HuH-7 (cell line): ENCODE results near the gene U2AF2.

Source experiments
- DNase-seq: peaks from one replicate; pipeline ENCODE4 v3.0.0; 2011; ENCODE audit warnings: low spot score

U2AF2 gene

DNA sequence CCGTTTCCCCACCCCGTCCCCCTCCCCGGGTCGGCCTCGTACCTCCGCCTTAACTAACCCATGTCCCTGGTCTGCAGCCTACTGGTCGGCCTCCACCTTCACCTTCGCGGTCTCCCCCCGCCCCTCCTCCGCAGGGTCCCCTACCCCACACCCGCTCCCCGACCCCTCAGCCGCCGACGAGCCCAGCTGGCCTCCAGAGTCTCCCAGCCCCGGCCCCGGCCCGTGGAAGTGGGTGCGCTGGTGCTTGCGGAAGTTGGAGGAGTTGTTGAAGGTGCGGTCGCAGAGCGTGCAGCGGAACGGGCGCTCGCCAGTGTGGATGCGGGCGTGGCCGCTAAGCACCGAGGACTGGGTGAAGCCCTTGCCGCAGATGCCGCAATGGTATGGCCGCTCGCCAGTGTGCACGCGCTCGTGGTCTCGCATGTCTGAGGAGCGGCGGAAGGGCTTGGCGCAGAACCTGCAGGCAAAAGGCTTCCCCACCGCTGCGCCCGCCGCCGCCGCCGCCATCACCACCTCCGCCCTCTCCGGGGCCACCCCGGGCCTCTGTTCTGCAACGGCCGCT, 33.1 kb upstream of the U2AF2 start:
- no peak for DNase-seq

DNA sequence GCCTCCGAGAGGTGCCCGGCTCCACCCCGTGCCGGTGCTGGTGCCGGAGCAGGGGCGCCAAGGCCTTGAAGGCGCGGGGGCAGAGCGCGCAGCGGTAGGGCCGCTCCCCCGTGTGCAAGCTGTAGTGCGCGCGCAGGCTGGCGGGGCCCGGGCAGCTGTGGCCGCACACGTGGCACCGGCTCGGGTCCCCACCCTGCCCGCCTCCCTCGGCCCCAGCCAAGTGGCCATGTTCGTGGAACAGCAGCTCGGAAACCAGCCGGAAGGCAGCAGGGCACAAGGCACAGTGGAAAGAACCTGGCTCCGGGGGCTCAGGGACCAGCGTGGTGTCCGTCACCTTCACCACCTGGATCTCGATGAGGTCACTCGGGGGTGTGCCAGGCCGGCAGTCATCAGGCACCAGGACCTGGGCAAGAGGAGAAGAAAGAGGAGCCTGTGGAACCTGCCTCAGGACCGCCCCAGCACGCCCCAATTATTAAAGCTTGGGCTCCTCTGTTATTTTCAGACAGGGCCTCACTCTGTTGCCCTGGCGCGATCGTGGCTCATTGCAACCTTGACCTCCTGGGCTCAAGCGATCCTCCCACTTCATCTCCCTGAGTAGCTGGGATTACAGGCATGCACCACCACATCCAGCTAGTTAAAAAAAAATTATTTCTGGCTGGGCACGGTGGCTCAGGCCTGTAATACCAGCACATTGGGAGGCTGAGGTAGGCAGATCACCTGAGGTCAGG, 32.4 kb upstream of the U2AF2 start:
- DNase-seq: no peak

DNA sequence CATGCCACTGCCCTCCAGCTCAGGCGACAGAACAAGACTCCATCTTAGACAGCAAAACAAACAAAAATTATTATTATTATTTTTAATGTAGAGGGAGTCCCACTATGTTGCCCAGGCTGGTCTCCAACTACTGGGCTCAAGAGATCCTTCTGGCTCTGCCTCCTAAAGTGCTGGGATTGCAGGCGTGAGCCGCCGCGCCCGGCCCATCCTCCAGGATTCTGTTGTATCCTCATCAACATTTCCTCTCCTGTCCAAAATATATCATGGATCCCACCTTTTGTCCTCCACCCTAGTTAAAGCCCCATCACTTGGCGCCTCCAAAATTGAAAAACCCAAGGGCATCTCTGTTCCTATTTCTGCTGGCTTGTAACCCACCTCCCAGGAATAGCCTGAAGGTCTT, 31.7 kb upstream of the U2AF2 start:
- no peak for DNase-seq

DNA sequence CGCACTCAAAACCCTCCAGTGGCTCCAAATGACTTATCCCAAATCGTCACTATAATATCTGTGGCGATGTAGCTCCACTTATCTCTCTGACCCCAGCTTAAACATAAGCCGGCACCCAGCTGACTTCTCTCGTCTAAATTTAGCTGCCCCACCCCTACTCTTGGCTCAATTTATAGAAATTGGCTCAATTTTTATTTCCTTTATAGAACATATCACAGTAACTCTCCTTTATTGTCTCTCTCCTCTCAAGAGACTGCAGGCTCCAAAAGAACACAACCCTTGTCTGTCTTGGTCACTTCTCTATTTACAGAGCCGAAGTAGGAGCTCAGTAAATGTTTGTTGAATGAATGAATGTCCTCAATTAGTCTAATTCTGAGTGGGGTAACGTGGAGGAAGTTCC, 31.3 kb upstream of the U2AF2 start:
- DNase-seq: no peak

DNA sequence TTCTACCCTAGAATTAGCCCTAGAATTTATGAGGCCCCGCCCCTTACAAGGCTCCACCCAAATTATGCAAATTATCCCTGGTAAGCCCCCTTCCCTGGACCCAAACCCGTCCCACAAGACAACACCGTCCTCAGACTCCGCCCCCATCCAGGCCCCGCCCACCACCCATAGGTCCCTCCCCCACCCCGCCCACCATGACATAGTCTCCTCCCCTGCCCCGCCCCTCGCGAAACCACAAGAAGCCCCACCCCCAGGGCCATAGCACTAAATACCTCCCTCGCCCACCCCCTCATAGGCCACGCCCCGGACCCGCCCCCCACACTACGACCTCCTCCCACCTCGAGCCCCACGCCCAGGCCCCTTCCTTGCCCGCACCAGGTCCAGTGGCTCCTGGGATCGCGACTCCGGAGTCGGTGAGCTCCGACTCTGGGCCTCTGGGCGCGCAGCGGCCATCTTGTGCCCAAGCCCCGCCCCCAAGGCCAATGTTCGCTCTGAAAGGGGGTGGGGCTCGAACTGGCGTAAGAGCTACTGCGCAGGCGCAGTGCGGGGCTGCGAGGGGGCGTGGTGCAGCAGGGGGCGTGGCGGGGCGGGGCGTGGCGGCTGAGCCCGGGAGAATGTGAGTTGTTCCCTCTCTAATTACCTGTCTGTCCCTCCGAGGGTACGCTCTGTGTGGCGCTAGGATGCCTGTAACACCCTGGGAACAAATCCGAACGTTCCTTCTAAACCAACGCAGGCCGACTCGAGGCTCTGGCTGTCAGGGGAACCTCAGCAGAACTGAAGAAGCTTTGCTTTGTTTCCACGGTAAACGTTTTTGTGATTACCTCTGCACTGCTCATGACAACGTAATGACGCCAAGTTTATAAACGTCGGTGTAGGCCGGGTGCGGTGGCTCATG, 30.5 kb upstream of the U2AF2 start, which contains the start of gene ZNF784:
TSS of gene ZNF784 (minus strand) at position 458 of the 895 bp plus-strand sequence. CDS start at position 453, 5 bp downstream.
- DNase-seq: peak; percentile 93

DNA sequence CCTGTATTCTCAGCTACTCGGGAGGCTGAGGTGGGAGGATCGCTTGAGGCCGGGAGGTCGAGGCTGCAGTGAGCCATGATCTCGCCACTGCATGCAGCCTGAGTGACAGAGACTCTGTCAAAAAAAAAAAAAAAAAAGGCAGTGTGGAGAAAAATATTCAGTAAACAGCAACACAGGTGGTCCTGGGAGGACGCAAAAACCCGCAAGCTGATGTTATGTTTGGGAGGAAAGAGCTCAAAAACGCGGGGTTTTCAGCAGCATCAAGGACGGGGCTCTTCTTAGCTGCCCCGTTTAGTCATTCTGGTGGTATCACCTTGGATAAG, 29.9 kb upstream of the U2AF2 start:
- DNase-seq: no peak

DNA sequence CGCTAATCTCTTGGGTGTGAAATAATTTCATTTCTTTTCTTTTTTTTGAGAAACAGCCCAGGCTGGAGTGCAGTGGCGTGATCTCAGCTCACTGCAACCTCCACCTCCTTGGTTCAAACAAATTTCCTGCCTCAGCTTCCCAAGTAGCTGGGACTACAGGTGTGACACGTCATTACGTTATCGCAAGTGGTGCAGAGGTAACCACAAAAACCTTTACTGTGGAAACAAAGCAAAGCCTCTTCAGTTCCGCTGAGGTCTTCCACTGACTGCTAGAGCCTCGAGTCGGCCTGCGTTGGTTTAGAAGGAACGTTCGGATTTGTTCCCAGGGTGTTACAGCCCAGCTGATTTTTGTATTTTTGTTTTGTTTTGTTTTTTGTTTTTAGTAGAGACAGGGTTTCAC, 28.5 kb upstream of the U2AF2 start:
- DNase-seq: no peak

DNA sequence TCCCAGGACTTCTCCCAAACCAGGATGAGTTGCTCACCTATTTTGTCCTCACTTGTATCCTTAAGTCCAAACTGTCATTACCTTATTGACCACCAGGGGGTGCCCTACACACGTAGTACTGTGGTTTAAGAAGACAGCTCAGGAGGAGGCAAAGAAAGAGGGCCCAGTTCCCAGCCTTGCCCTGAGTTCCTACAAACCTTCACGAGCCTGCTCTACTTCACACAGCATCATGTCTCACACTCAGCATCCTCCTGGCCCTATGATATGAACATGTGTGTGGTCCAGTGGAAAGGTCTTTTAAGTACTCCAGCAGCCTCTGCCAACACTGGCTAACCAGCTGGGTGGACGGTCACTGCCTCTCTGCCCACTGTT, 22.4 kb upstream of the U2AF2 start:
- DNase-seq: no peak

DNA sequence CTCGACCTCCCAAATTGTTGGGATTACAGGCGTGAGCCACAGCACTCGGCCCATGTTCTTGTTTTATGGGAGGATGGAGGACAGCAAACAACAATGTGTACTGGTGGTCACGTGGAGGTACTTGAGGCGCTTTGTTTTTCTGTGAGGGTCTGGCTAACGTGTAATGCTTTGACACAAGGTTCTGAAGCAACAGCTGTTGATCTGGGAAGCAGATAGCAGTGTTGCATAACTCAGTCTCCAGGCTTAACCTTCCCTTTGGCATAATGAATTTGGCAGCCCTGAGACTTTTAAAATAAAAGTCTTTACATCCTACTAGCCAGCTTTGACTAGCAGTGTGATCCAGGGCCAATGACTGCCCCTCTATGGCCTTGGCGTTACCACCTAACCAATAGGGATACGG, 21.0 kb upstream of the U2AF2 start:
- DNase-seq: no peak

DNA sequence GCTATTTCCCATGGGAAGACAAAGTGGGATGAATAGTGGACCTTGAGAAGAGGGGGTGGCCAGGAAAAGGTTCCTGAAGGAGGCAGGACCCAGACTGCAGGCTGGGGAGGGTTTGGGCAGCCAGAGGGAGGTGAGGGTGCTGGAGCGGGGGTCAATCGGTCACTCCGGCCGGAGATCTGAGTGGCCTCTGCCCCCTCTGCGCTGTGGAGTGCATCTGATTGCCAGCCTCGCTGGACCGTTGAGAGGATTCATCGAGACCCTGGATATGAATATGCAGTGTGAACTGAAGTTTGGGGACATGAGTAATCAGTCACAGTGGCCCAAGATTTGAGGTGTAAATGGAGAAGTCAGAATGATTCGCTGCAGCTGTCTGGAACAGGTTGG, 19.5 kb upstream of the U2AF2 start:
- DNase-seq: no peak

DNA sequence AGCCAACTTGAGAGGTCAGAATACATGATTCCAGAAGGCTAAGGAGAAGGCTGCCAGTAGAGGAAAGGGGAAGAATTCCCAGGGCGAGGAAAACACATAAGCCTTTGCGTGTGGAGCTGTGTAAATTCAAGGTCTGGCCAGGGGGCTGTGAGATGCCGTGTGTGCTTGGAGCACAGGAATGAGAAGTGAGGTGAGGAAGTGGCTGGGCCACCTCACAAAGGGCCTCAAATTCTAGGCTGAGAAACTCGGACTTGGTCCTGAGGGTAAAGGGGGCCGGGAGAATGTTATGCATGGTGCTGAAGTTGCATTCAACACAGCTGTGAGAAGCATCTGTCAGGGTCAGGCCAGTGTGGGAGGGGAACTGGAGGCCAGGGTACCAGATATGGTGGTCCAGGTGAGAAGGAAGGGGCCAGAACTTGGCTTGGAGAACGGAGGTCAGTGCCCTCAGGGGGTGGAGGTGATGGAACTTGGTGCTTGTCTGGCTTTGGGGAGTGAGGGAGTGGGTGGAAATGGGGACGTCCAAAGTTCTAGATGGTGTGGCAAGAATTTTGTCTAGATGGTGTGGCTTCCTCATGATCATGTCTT, 18.9 kb upstream of the U2AF2 start:
- DNase-seq: no peak

DNA sequence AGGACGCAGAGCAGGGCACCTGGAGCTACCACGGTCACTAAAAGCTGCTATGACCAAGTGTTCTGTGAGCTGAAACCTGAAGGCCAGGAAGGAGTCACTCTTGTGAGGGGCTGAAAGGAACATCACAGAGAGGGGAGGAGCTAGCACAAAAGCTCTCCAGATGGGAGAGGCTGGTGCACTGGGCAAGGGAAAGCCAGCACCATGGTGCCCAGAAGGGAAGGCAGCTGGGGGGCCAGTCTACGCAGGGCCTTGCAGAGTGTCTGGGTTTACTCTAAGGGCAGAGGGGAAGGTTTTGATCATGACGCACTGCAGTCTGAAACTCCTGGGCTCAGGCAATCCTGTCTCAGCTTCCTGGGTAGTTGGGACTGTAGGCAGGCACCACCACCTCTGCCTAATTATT, 18.1 kb upstream of the U2AF2 start:
- DNase-seq: no peak

DNA sequence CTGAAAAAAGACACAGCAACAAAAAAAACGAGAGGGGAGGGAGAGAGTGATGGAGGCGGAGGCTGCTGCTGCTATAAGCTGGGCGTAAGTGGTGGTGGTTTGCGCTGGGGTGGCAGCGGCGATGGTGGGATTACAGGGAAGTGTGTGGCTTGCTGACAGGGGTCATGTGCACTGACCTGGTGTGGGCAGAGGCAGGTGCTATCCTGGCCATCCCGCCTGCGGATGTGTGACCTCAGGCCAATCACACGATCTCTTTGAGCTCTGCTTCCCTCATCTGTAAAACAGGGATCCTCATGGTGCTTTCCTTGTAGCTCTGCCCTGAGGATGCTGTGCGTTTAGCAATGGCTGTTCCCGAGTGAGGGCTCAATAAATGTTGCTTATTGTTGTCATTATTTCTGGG, 17.3 kb upstream of the U2AF2 start:
- DNase-seq: no peak

DNA sequence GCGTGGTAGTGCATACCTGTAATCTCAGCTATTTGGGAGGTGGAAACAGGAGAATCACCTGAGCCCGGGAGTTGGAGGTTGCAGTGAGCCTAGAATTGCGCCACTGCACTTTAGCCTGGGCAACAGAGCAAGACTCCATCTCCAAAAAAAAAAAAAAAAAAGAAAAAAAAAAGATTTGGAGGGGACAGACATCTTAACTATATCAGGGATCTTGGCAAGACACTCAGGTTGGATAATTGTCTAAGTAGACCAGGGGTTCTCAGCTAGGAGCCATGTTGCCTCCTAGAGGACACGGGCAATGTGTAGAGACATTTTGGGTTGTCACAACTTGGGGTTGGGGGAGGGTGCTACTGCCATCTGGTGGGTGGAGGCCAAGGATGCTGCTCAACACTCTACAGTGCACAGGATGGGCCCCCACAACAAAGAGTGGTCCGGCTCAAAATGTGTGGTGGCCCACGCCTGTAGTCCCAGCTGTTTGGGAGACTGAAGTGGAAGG, 15.9 kb upstream of the U2AF2 start:
- no peak for DNase-seq

DNA sequence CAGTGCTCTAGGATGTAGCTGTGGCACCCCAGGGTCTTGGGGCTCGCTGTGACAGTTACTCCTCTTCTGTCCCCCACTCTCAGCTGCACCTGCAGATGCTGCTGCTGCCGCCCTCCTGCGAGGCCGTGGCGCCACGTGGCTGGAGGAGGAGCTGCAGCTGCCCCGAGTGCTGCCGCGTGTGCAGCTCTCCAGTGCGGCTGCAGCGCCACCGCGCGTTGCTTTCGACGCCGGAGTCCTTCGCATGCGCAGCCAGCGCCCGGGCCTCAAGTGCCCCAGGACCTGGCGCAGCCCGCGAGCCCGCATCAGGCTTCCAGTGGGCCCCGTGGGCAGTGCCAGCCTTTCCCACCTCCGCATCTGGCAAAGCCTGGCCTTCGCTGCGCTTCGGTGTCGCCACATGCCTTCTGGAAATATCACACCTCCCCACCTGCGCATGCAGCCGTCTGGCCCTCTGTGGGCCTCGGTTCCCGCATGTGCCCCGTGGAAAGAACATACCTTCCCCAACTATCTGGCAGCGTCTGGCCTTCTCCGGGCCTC, 14.7 kb upstream of the U2AF2 start:
- DNase-seq: no peak

DNA sequence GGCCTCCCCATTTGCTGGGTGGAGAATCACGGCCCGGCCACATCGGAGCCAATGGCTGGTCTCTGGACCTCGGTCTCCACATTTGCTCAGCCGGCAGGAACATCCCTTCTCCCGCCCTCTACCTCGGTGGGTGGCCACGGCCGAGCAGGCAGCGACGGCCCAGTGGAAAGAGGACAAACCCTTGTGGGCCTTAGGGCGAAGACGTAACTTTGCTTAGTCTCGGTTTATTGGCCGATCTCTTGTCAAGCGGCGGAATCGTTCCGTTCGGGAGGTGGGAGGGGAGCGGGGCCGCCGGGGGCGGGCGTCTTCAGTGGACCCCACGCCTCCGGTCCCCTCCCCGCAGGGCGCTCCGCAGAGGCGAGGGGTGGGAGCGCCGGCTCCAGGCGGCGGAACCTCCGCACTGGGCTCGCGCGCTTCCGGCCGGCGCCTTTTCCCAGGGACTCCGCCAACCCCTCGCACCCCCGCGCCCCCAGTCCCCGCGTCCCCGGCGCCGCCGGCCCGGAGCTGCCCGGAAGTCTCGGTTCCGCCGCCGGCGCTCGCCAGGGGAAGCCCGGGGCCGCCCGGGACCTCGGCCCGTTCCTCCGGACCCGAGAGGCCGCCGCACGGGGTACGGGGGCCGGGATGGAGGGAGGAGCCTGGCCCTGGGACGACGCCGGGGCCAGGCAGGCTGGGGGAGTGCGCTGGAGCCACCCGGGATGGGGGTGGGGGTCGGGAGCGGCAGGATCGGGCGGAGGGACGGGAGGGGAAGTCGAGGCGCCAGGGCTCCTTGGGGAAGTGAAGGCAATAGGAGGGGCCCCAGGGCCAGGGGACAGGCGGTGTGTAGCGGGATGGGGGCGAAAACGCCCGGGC, 14.0 kb upstream of the U2AF2 start, which contains the start of gene ZNF580:
TSS of gene ZNF580 (plus strand) at position 426 of the 849 bp plus-strand sequence. CDS start 1,507 bp downstream, outside the sequence.
- no peak for DNase-seq

DNA sequence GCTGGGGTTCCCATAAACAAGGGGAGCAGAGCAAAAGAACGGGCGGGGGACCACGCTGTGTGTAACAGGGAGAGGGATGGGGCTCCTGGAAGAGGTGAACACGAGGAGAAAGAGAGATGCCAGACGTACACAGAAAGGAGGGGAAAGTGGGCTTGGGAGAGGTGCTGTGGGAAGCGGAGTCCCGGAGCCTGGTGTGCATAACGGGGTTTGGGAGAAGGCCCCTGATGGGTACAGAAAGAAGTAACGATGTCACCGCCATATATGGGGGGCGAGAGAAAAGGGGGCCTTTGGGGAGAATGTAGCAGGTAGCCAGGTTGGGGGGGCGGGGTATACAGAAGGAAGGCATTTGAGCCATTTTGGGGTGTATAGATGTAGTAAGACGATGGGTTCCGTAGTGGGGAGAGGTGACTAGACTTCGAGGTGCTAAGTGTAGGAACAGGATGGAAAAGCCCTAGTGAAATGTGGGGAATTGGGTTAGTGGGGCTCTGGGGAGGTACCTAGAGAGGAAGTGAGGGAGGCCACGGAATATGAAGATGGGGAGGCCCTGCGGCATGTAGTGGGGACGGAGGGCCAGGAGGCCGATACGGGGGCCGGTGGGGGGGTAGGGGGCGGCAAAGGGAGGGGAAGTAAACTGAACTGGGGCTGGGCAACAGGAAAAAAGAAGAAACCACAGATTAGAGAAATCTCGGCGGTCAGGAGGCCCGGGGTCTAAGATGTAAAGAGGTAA, 13.2 kb upstream of the U2AF2 start:
- no peak for DNase-seq

DNA sequence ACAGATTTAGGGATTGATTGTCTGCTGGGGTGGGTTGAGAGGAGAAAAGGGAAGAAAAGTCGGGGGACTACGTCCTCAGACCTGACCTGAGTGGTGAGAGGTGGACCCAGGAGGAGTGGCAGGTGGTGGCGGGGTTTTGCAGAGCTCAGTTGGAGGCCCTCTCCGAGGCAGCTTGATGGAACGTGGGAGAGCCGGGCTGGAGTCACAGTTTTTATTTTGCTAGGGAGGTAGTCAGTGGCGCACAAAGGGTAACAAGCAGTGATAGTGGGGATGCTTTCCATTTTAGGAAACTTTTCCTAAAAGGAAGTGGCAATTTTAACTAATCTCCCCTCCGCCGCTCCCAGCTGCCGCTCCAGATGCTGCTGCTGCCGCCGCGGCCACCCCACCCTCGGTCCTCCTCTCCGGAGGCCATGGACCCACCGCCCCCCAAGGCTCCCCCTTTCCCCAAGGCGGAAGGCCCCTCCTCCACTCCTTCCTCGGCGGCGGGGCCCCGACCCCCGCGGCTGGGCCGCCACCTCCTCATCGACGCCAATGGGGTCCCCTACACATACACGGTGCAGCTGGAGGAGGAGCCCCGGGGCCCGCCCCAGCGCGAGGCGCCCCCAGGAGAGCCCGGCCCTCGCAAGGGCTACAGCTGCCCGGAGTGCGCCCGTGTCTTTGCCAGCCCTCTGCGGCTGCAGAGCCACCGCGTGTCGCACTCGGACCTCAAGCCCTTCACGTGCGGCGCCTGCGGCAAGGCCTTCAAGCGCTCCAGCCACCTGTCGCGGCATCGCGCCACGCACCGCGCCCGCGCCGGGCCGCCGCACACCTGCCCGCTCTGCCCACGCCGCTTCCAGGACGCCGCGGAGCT, 12.5 kb upstream of the U2AF2 start:
- no peak for DNase-seq

DNA sequence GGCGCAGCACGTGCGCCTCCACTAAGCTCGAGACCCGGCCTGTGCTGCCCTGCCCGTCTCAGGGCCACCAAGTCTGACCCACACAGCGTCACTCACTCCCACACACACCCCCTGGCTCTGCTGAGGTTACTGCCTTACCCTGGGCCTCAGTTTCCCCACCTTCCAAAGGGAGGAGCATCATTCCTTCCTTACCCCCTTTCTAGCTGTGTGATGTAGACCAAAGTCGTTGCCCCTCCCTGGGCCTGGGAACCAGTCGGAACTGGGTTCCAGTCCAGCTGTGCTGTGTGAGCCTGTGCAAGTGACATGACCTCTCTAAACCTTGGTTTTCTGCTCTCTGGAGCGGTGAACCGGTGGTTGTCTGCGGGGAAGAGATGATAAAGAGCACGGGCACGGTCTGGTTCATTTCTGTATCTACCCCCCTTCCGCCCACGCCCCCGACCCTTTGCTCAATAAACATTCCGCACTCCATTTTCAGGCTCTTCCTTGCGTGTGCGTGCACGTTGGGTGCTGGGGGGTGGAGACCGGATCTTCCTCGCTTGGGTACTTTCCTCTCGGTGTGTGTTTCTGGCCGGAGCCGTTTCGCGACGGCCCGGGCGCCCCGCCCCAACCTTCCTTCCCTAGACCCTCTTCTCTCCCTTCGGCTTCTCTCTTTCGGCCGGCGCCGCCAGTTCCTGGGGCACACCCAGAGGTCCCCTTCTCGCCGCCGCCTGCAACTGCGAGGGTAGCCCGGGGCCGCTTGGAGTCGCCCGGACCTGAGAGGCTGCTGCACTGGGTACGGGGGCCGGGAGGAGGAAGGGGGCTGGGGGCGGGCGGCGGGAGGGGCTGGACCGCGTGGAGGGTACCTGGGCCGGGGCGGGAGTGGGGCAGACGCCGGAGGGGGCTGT, 11.6 kb upstream of the U2AF2 start, which contains the start of gene ZNF581:
TSS of gene ZNF581 (plus strand) at position 647 of the 884 bp plus-strand sequence. CDS start 923 bp downstream, outside the sequence.
- DNase-seq: peak; percentile 94
